Measurements from ENCODE around the gene GPR155.

GPR155 gene

GRCh38 chr2:174527101-174527721 lies 40.4 kb upstream of the GPR155 start:
- TF ChIP-seq CTCF (IDR thresholded peaks at IDR 0.05) = no peak
- Mint-ChIP-seq H3K27ac (peak overlapping the region; percentile 16), H3K4me1 (no peaks in the 10 kb centered on the region), H3K36me3 (ENCODE audit: low read depth) (no peaks in the 10 kb centered on the region), H3K9me3 (peaks cover 21% of the 10 kb centered on the region), H3K27me3 (ENCODE audit: low read depth, poor library complexity) (peaks cover 8% of the 10 kb centered on the region), H3K4me3 (no peak overlapping the region)
- DNase-seq = no peak

- Mint-ChIP-seq H3K4me3 (no peak overlapping the region), H3K9me3 (peaks cover 21% of the 10 kb centered on the region), H3K27me3 (ENCODE audit: low read depth, poor library complexity) (peaks cover 13% of the 10 kb centered on the region), H3K27ac (no peak overlapping the region), H3K4me1 (no peaks in the 10 kb centered on the region), H3K36me3 (ENCODE audit: low read depth) (no peaks in the 10 kb centered on the region)
- no peak for TF ChIP-seq CTCF (IDR thresholded peaks at IDR 0.05)
- no peak for DNase-seq
Observed at GRCh38 chr2:174524527-174524926, 37.7 kb upstream of the GPR155 start.

- peaks cover 9% of the 10 kb centered on the region for H3K9me3 Mint-ChIP-seq
- DNase-seq = no peak
- H3K4me1 Mint-ChIP-seq = no peaks in the 10 kb centered on the region
- no peaks in the 10 kb centered on the region for H3K36me3 Mint-ChIP-seq (ENCODE audit: low read depth)
- H3K27me3 Mint-ChIP-seq (ENCODE audit: low read depth, poor library complexity) = peaks cover 16% of the 10 kb centered on the region
- H3K27ac Mint-ChIP-seq = no peak overlapping the region
- no peak overlapping the region for H3K4me3 Mint-ChIP-seq
- TF ChIP-seq CTCF (IDR thresholded peaks at IDR 0.05) = no peak
Observed at GRCh38 chr2:174522553-174522952, 35.7 kb upstream of the GPR155 start.

GRCh38 chr2:174518395-174518794 lies 31.6 kb upstream of the GPR155 start:
- Mint-ChIP-seq H3K36me3 (ENCODE audit: low read depth) (peaks cover 4% of the 10 kb centered on the region), H3K9me3 (peaks cover 25% of the 10 kb centered on the region), H3K27me3 (ENCODE audit: low read depth, poor library complexity) (peaks cover 14% of the 10 kb centered on the region), H3K27ac (no peak overlapping the region), H3K4me3 (no peak overlapping the region), H3K4me1 (no peaks in the 10 kb centered on the region)
- TF ChIP-seq CTCF (IDR thresholded peaks at IDR 0.05) = no peak
- no peak for DNase-seq

- H3K4me3 Mint-ChIP-seq = no peak overlapping the region
- H3K36me3 Mint-ChIP-seq (ENCODE audit: low read depth) = peaks cover 12% of the 10 kb centered on the region
- no peak for DNase-seq
- H3K4me1 Mint-ChIP-seq = no peaks in the 10 kb centered on the region
- no peak for TF ChIP-seq CTCF (IDR thresholded peaks at IDR 0.05)
- peaks cover 14% of the 10 kb centered on the region for H3K27me3 Mint-ChIP-seq (ENCODE audit: low read depth, poor library complexity)
- H3K27ac Mint-ChIP-seq = no peak overlapping the region
- H3K9me3 Mint-ChIP-seq = peaks cover 41% of the 10 kb centered on the region
Observed at GRCh38 chr2:174516501-174517378, 29.9 kb upstream of the GPR155 start.
